ENCODE data around the gene CALU. TPM values are rescaled to one million over a fixed set of nuclear protein-coding genes. Genes with fewer than 3 reads are reported as not detected.

The CALU gene
- polyA plus RNA-seq, 1 donor (not counting 4 experiments of a cell fraction or from before 2014, with no cell fraction given), result 155 TPM

- no peak for TF ChIP-seq CTCF (optimal IDR thresholded peaks at IDR 0.05 in 1 of 3, IDR thresholded peaks at IDR 0.05 in 1 of 3, conservative IDR thresholded peaks at IDR 0.05 in 1 of 3; ENCODE audit: extremely low read depth in 1 of 3, insufficient read depth in 2 of 3, low read length in 3 of 3)
- TF ChIP-seq EZH2 (IDR thresholded peaks at IDR 0.05; ENCODE audit: low read length), result no peak
- H3K4me2 ChIP-seq (ENCODE audit: control insufficient read depth, extremely low read depth, insufficient read depth, low read depth, low read length), result no peak overlapping the region
- no peaks in the 10 kb centered on the region for H3K9me1 ChIP-seq (ENCODE audit: control insufficient read depth, extremely low read depth, insufficient read depth, low read length)
- no peak overlapping the region for H3K9ac ChIP-seq (ENCODE audit: control insufficient read depth, extremely low read depth, insufficient read depth, low read length)
- FAIRE-seq (peak; percentile 9), DNase-seq (ENCODE audit: low read depth, low spot score) (no peak)
- peaks cover 29% of the 10 kb centered on the region for H3K4me1 ChIP-seq (ENCODE audit: control insufficient read depth, extremely low read depth, insufficient read depth, low read length)
- H3K27ac ChIP-seq (ENCODE audit: control insufficient read depth, insufficient read depth, low read length), result no peak overlapping the region
- H3K36me3 ChIP-seq (ENCODE audit: control insufficient read depth in 2 of 2, extremely low read depth in 1 of 2, insufficient read depth in 2 of 2, low read length in 2 of 2), result no peaks in the 10 kb centered on the region
- H3K79me2 ChIP-seq (ENCODE audit: control insufficient read depth, insufficient read depth, low read length), result no peaks in the 10 kb centered on the region
- dilution Hi-C loops (cut with MboI; ENCODE audit: extremely low pct_ligation_motif_present, low sequenced_read_pairs), result no loop called here
- no peaks in the 10 kb centered on the region for H3K27me3 ChIP-seq (ENCODE audit: control insufficient read depth, extremely low read depth, insufficient read depth, low read length)
- no peak overlapping the region for H2AFZ ChIP-seq (ENCODE audit: control insufficient read depth, low read length)
- H4K20me1 ChIP-seq (ENCODE audit: control insufficient read depth, extremely low read depth, insufficient read depth, low read length), result no peaks in the 10 kb centered on the region
- H3K9me3 ChIP-seq (ENCODE audit: control insufficient read depth, low read depth, low read length), result no peaks in the 10 kb centered on the region
- no peak overlapping the region for H3K4me3 ChIP-seq (ENCODE audit: control insufficient read depth in 2 of 3, extremely low read depth in 1 of 3, insufficient read depth in 2 of 3, low read depth in 1 of 3, low read length in 3 of 3)
These were observed 24.3 kb upstream of the CALU start for GRCh38 chr7:128714701-128715495.

GRCh38 chr7:128718967-128719642 is 20.1 kb upstream of the CALU start:
- Histone ChIP-seq H3K4me1 (ENCODE audit: control insufficient read depth, extremely low read depth, insufficient read depth, low read length) (peaks cover 11% of the 10 kb centered on the region), H3K9me3 (ENCODE audit: control insufficient read depth, low read depth, low read length) (no peaks in the 10 kb centered on the region), H3K9ac (ENCODE audit: control insufficient read depth, extremely low read depth, insufficient read depth, low read length) (no peak overlapping the region), H3K27ac (ENCODE audit: control insufficient read depth, insufficient read depth, low read length) (no peak overlapping the region), H3K79me2 (ENCODE audit: control insufficient read depth, insufficient read depth, low read length) (no peaks in the 10 kb centered on the region), H3K4me3 (ENCODE audit: control insufficient read depth in 2 of 3, extremely low read depth in 1 of 3, insufficient read depth in 2 of 3, low read depth in 1 of 3, low read length in 3 of 3) (no peak overlapping the region), H3K27me3 (ENCODE audit: control insufficient read depth, extremely low read depth, insufficient read depth, low read length) (no peaks in the 10 kb centered on the region), H3K4me2 (ENCODE audit: control insufficient read depth, extremely low read depth, insufficient read depth, low read depth, low read length) (no peak overlapping the region), H3K36me3 (ENCODE audit: control insufficient read depth in 2 of 2, extremely low read depth in 1 of 2, insufficient read depth in 2 of 2, low read length in 2 of 2) (no peaks in the 10 kb centered on the region), H2AFZ (ENCODE audit: control insufficient read depth, low read length) (no peak overlapping the region), H3K9me1 (ENCODE audit: control insufficient read depth, extremely low read depth, insufficient read depth, low read length) (no peaks in the 10 kb centered on the region), H4K20me1 (ENCODE audit: control insufficient read depth, extremely low read depth, insufficient read depth, low read length) (no peaks in the 10 kb centered on the region)
- dilution Hi-C loops (cut with MboI; ENCODE audit: extremely low pct_ligation_motif_present, low sequenced_read_pairs), result no loop called here
- no peak for FAIRE-seq
- DNase-seq (ENCODE audit: low read depth, low spot score), result no peak
- no peak for TF ChIP-seq EZH2 (IDR thresholded peaks at IDR 0.05; ENCODE audit: low read length)

All from keratinocyte (primary cell).